HG02588 (cell line): ENCODE measurements around the gene APOL1.
"Not testable (repeated sequence)": the region's sequence is repeated elsewhere in the genome, so short reads cannot be mapped to it uniquely, and the experiment has no call there.

ENCODE experiments used
- ATAC-seq: cut with Tn5 transposase; IDR thresholded peaks from one replicate; pipeline ENCODE4 v1.9.1; 2021; ENCODE audit warnings: mild to moderate bottlenecking, moderate library complexity; ENCODE audit not compliant: unreplicated experiment

The APOL1 gene

DNA sequence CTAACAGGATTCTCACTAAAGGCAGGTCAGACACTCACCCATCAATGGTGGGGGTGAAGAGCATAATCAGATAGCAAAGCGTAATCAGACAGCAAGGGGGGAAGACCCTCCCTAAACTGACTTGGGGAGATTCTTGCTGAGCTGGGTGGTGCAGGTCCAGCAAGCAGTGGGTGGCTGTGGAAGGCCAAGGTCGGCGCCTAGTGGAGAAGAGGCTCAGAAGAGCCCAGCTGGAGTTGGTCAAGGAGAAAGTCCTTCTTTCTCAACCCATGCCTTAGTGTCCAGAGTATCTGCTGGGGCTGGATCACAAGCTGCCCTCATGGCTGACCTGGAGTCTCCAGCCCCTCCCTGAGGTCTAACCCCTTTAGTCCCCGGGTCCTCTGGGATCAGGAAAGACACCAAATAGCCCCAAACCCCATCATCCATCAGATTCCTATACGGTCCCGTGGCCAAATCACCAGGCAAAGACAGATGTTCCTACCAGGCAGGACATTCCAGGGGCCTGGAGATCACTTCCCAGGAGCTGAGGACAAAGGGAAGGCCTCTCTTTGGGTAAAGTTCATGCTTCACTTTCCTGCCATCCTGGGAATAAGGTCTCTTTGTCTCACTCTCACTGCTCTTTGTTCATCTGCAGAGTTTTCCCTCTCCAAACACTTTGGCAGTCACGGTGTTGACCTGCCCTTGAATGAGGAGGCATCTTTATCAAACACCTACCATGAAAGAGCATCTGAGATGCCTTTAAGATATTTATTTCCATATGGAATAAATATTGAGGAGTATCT lies 11.1 kb downstream of the APOL1 start:
- not testable (repeated sequence) for ATAC-seq

DNA sequence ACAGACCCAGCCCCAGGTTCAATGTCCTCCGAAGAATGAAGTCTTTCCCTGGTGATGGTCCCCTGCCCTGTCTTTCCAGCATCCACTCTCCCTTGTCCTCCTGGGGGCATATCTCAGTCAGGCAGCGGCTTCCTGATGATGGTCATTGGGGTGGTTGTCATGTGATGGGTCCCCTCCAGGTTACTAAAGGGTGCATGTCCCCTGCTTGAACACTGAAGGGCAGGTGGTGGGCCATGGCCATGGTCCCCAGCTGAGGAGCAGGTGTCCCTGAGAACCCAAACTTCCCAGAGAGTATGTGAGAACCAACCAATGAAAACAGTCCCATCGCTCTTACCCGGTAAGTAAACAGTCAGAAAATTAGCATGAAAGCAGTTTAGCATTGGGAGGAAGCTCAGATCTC lies 14.1 kb downstream of the APOL1 start:
- ATAC-seq, result no peak

DNA sequence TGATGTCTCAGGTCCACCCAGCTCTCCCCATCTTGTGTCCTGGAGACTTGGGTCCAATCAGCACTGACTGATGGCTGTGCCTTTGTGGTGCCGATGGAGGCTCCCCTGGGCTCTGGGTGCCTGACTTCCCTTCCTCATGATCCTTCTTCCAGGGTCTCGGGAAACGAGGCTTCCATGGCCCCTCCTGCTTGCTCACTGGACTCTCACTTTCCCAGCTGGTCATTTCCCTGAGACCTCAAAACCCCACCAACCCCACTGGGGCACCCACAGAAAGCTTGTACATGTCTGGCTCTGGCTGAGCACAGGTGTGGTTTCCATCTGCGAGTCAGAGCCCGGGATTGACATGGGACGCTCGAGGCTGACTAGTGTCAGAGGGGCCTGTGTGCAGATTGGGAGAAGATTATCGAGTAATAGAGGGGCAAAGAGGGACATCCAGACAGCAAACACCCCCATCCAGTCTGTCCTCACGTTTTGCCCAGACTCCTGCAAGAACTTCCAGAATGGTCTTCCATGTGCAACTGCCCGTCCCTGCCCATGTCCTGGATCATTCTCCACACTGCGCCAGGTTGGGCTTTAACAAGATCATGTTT lies 15.1 kb downstream of the APOL1 start:
- ATAC-seq, result no peak

DNA sequence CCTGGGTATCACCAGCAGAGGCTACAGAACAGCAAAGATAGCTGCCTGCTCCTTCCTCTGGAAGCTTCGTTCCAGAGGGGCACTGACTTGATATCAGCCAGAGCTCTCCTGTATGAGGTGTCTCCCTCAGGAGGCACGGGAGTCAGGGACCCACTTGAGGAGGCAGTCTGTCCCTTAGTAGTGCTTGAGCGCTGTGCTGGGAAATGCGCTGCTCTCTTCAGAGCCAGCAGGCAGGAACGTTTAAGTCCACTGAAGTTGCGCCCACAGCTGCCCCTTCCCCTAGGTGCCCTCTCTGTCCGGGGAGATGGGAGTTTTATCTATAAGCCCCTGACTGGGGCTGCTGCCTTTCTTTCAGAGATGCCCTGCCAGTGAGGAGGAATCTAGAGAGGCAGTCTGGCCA lies 18.3 kb downstream of the APOL1 start:
- not testable (repeated sequence) for ATAC-seq

DNA sequence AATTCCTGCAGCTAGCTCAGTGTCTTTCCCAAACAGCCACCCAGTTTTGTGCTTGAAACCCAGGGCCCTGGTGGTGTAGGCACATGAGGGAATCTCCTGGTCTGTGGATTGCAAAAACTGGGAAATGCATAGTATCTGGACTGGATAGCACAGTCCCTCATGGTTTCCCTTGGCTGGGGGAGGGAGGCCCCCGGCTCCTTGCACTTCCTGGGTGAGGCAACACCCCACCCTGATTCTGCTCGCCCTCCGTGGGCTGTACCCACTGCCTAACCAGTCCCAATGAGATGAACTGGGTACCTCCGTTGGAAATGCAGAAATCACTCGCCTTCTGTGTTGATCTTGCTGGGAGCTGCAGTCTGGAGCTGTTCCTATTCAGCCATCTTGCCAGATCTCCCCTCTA lies 19.0 kb downstream of the APOL1 start:
- not testable (repeated sequence) for ATAC-seq

DNA sequence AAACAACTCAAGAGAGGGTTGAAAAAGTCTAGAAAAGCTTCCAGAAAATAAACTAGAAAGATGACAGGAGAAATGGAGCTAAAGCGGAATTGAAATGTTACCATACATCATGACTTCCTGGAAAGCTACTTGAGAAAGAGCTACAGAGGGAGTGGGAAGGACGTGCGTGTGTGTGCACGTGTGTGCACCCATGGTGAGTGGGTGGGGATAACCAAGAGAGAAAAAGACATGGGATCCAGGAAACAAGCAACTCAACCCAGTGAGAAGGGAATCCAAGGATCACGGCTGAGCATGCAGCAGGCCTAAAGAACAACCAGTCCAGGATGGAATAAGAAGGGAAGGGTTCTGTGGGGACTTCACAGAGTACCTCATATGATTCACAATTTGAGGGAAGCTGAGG lies 21.6 kb downstream of the APOL1 start:
- ATAC-seq, result no peak

DNA sequence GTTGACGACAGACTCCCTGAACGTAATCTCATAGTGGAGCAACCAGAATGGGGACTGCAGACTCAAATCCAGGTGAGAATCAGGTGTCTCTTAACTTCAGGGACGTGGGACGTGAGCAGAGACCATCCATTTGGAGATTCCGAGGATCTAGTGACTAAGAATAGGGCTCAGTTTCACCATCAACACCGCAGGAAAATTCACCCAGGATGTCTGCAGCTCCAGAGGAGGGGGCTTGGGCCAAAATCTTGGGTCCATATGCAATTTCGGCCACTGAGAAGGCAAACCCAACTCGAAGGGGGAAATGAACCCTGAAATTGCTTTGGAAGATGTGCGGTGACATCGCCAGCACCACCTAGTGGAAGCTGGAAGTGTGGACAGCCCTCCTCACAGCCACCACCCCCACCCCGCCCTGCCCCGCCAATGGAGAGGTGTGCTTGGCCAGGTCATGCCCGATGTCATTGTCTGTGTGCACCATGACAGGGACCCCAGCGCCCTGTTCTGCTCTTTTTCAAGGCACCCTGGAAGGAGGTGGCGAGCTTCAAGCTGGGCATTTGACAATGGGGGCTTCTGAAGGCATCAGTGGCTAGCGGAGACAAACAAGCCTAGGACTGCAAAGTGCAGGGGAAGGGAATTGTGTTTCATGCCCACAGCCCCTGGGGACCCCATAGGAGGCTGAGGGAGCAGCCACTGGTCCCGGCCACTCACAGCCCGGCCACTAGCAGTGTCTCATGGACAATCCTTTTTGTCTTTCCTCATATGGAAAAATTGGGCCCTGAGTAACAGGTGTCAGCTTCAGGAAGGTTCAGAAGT lies 24.8 kb downstream of the APOL1 start:
- no peak for ATAC-seq

DNA sequence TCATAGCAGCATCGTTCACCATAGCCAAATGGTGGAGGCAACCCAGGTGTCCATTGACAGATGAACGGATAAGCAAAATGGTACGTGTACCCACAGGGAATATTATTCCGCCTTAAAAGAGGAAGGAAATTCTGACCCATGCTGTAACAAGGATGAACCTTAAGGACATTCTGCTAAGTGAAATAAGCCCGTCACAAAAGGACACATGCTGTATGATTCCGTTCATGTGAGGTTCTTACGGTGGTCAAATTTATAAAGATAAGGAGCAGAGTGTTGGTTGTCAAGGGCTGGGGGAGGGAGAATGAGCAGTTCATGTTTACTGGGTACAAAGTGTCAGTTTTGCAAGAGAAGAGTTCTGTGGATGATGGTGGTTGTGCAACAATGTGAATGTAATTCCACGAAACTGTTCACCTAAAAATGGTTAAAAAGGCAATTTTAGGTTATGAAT lies 26.3 kb downstream of the APOL1 start:
- ATAC-seq, result no peak

DNA sequence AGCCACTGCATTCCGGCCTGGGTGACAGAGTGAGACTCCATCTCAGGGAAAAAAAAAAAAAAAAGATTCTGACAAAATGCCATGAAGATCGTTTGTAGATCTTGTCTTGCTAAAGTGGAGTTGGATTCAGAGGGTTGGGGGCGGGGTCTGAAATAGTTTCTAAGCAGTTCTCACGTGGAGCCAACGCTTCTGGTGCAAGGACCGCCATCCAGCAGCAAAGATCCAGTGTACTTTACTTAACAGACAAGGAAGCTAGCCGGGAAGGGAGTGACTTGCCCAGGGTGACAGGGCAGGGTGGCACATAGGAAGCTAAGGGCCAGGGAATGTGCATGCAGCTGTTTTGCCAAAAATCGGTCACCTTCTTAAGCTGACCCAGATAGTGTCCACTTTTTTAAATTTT lies 27.4 kb downstream of the APOL1 start:
- no peak for ATAC-seq

DNA sequence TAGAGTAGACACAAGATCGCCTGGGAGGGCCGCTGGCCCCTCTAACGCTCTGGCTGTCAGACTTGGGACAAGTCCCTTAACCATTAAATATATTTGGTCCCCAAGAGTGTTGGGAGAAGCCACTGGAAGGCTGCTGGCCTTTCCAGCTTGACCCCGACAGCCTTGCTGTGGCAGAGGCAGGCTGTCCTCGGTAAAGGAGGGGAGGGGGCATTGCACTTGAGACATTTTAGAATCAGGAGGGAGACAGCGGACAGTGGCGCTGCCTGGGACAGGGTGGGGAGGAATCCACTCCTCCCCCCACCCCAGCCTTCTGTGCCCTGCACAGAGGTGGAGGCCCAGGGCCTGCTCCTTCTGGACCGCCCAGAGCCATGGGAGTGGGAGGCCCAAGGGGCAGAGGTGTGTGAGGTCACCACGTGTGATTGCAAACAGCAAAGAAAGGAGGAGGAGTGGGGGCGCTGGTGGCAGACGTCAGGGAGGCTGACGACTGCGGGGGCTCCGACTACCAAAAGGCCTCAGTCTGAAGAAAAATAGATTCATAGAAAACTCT lies 28.9 kb downstream of the APOL1 start:
- no peak for ATAC-seq

DNA sequence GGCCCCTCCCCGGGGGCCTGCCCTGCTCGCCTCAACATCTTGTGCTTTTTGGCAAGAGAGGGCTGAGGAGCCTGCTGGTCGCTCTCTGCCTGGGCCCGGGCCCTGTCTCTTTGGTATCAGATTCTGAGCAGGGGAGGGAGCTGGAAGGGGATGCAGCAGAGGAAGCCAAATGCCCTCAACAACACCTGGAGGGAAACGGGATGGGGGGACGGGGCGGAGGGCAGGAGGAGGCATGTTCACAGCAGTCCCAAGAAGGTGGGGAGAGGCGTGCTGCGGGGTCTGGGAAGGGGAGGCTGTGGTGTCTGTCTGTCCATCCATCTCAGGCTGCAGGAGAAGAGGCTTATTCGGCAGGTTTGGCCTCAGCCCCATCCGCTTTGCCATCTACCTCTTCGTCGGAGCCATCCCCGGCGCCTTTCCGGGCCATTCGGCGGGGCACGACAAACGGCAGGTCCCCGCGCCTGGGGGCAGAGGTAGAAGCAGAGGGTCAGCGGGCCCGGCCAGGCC lies 29.4 kb downstream of the APOL1 start:
- no peak for ATAC-seq

DNA sequence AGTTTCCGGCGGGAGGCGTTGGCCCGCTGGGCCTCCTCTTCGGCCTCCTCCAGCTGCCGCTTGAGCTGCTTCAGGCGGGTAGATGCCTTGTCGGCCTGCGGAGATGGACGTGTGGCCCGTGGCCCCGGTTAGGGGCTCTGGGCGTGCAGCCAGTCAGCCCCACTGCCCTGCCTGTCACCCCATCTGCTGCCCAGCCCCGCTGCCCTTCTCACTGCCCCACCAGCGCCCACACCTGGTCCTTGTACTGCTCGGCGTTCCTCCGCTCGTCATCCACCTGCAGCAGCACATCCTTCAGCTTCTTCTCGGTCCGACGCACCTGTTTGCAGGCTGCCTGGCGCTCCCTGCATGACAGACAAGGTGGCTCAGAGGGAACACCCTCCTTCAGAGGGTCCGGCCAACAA lies 31.2 kb downstream of the APOL1 start:
- ATAC-seq, result no peak

DNA sequence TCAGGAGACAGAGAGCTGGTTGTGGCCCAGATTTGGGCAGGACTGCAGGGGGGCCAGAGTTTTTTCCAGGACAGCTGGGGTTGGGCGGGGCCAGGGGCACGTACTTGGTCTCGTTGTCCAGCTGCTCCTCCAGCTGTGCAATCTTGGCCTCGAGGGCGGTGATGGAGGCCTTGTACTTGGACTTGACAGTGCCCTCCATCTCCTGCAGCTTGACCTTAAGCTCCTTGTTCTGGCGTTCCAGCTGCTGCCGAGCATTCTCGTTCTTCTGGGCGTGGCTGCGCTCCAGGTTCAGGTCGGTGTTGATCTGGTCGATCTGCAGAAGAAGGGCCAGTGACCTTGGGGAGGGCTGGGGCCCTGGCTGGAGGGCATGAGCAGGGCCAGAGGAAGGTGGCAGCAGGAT lies 32.1 kb downstream of the APOL1 start:
- no peak for ATAC-seq

DNA sequence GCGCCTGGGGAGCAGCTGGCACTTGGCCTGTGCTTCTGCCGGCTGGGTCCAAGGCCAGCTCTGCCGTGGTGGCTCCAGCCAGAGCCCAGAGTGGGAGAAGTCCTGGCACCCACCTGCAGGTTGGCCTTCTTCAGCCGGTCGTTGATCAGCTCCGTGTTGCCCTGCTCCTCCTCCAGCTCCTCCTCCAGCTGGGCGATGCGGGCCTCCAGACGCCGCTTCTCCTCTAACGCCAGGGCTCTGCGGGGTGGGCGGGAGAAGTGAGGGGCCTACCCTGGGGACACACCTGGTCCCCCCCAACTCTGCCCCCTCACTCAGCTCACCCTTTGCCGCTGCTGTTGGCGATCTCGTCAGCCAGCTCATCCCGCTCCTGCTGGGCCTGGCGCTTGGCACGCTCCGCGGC lies 32.6 kb downstream of the APOL1 start:
- ATAC-seq, result no peak

DNA sequence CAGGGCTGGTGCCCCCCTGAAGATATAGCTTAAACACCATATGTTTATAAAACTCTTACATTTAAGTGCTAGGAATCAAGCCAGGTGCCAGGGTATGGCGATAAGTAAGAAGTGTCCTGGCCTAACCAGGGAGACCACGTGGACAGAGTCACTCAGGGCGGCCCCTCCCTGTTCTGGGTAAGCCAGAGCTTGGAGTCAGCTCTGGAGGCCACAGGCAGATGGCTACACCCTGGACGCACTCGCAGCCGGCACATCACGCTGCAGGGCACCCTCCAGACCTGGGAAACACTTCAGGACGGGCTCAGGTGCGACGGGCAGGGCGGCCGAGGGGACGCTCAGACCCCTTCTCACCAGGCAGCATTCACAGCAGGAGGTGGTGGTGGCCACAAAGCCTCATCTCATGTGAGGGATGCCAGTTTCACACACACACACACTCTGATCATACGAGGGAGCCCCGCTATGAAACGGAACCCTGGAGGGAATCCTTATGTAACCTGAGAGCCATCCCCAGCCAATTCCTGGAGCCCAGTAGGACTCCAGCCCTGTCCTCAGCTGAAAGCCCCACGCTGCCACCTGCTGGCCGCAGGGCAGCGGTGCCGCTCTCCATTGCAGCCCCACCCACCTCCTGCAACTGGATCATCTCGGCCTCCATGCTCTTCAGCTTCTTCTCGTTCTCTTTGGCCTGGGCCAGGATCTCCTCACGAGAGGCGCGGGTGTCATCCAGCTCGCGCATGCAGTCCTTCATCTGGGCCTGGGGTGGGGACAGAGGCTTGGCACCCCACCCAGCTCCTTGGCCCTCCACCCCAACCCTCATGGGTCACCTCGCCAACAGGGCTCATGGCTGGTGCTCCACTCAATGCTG lies 33.4 kb downstream of the APOL1 start:
- no peak for ATAC-seq

DNA sequence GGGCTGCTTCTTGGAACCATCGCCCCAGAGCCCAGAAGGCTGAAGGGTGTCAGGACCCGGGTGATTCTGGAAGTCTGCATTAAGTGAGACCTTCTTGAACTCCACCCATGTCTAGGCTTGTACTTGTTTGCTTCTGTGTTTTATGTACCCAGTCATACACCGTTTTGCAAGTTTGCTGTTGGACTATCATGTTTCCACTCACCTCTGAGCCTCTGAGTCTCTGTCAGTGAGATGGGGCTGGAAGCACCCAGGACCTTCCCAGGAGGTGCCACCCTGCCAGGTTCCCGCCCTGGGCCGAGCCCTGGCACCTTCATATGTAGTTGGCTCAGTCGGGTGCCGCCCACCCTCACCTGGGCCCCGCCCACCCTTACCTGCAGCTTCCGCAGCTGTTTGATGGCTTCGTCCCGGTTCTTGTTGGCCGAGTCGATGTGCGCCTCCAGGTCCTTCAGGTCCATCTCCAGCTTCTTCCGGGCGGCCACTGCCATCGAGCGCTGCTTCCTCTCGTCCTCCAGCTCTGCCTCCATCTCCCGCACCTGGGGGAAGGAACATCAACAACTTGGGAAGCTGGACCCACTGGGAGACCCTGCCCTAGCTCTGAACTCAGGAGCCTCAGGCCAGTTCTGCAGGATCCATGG lies 35.1 kb downstream of the APOL1 start:
- no peak for ATAC-seq

DNA sequence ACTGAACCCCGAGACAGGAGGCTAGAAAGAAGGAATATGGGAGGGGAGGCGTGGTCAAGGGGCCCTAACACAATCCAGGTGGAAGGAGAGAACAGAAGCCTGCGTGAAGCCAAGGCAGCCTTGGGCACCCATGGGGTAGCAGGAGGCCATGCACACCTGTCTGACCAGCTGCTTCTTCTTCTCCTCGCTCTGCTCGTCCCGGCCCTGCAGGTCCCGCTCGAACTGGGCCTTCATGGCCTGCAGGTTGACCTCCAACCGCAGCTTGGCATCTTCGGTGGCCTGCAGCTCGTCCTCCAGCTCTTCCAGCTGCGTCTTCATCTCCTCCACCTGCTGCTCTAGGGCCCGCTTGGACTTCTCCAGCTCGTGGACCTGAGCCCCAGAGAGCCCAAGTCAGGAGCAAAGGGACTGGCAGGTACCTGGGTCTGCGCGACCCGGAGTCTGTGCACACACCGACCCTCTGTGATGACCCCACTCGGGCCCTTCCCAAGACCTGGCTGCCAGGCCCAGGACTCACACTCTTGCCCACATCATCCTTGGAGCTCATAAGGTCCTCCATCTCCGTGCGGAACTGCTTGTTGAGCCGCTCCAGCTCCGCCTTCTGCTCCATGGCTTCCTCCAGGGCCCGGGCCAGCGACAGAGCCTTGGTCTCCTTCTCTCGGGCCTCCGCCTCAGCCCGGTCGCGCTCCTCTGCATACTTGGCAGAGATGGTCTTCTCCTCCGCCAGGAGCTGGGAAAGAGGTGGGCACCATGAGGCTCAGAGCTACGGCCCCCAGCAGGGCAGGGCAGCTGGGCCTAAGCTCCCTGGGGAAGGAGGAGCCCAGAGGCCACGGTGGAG lies 35.9 kb downstream of the APOL1 start:
- ATAC-seq, result no peak

DNA sequence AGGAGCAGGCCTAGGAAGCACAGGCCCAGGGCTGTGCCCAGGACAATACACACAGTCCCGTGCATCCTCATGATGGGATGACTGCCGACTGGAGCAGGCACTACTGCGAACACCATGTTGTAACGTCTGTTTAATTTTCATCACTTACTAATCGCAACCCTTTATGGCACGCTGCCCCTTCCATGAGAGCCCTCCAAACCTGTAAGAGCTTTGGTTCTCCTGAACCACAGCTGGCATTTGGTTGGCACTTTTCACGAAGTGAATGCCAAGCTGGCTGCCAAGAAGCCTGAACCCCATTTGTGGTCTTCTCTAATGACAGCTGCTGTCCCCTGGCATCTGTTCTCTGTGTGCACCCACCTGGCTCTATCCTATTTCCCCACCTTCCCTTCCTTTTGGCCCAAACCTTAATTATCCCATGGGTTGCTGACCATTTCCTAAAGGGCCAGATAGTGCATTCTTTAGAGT lies 36.5 kb downstream of the APOL1 start:
- no peak for ATAC-seq

DNA sequence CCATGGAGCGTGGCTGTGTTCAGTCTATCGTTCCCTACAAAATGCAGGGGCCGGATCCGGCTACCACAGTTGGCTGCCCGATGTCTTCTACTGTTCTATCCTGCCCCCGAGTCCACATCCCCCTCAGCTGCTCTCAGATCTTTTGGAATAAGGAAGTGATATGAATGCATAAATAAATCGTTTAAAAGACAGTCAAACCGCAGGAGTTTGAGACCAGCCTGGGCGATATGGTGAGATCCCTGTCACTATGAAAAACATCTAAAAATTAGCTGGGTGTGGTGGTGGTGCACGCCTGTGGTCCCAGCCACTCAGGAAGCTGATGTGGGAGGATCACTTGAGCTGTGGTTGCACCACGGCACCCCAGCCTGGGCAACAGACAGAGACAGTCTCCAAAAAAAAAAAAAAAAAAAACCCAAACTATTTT lies 37.0 kb downstream of the APOL1 start:
- not testable (repeated sequence) for ATAC-seq
